ENCODE measurements around the gene ING5. TPM values are rescaled to one million over a fixed set of nuclear protein-coding genes. Genes with fewer than 3 reads are reported as not detected.

Gene ING5
- total RNA-seq, 4 donors from 2014 or later: 28.1 to 43.8 (median 30.3) TPM

DNA sequence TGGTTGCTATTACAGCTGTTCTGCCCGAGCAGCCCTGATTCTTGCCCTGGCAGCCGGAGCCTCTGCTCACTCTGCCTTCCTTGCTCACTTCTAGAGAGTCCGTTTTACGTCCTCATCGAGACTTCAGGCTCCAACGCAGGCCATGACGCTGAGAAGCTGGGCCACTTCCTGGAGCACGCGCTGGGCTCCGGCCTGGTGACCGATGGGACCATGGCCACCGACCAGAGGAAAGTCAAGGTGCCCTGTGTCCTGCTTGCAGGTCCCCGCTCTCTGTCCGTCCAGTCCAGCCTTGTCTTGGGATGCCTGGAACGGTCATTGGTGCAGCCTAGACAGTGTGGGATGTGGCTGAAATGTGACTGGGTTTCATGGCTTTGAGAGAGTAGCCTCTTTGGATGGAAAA lies 49.3 kb downstream of the ING5 start:
- H3K27me3 ChIP-seq: no peaks in the 10 kb centered on the region
- no peak overlapping the region for H3K4me3 ChIP-seq
- H3K9me3 ChIP-seq: no peaks in the 10 kb centered on the region
- intact Hi-C loops (cut with DNase I): no loop called here
- no peak overlapping the region for H3K27ac ChIP-seq (replicated peaks in 1 of 4)
- DNase-seq (ENCODE audit: extremely low spot score): no peak
- WGBS: 93% methylated on average over 13 of the region's 15 CpGs
- peaks cover 0 to 12% (median 3%) of the 10 kb centered on the region in 4 donors for H3K4me1 ChIP-seq
- TF ChIP-seq, protein P1, sequence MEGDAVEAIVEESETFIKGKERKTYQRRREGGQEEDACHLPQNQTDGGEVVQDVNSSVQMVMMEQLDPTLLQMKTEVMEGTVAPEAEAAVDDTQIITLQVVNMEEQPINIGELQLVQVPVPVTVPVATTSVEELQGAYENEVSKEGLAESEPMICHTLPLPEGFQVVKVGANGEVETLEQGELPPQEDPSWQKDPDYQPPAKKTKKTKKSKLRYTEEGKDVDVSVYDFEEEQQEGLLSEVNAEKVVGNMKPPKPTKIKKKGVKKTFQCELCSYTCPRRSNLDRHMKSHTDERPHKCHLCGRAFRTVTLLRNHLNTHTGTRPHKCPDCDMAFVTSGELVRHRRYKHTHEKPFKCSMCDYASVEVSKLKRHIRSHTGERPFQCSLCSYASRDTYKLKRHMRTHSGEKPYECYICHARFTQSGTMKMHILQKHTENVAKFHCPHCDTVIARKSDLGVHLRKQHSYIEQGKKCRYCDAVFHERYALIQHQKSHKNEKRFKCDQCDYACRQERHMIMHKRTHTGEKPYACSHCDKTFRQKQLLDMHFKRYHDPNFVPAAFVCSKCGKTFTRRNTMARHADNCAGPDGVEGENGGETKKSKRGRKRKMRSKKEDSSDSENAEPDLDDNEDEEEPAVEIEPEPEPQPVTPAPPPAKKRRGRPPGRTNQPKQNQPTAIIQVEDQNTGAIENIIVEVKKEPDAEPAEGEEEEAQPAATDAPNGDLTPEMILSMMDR (IDR thresholded peaks at IDR 0.05): no peak
- TF ChIP-seq POLR2A (IDR thresholded peaks at IDR 0.05; ENCODE audit: low read depth) (no peak), POLR2AphosphoS5 (IDR thresholded peaks at IDR 0.05) (no peak), EP300 (IDR thresholded peaks at IDR 0.05) (no peak)
- peaks cover 10 to 97% (median 53%) of the 10 kb centered on the region in 4 donors for H3K36me3 ChIP-seq

GRCh38 chr2:241751776-241752175 lies 49.9 kb downstream of the ING5 start:
- WGBS: 93% methylated on average over 11 of the region's 18 CpGs

GRCh38 chr2:241752253-241752652 lies 50.4 kb downstream of the ING5 start:
- no peaks in the 10 kb centered on the region for H3K27me3 ChIP-seq
- H3K36me3 ChIP-seq: peaks cover 13 to 97% (median 60%) of the 10 kb centered on the region in 4 donors
- H3K4me1 ChIP-seq: peaks cover 0 to 12% (median 3%) of the 10 kb centered on the region in 4 donors
- intact Hi-C loops (cut with DNase I): no loop called here
- H3K4me3 ChIP-seq: no peak overlapping the region
- WGBS: 92% methylated on average over 14 of the region's 14 CpGs
- no peaks in the 10 kb centered on the region for H3K9me3 ChIP-seq
- H3K27ac ChIP-seq (replicated peaks in 1 of 4): no peak overlapping the region
- DNase-seq (ENCODE audit: extremely low spot score): no peak
- TF ChIP-seq POLR2A (IDR thresholded peaks at IDR 0.05; ENCODE audit: low read depth) (no peak), POLR2AphosphoS5 (IDR thresholded peaks at IDR 0.05) (no peak), EP300 (IDR thresholded peaks at IDR 0.05) (no peak)

More at GRCh38 chr2:241751776-241752175, 49.9 kb downstream of the ING5 start:
- DNase-seq (ENCODE audit: extremely low spot score): no peak
- no peaks in the 10 kb centered on the region for H3K9me3 ChIP-seq
- no peak overlapping the region for H3K4me3 ChIP-seq
- H3K27ac ChIP-seq (replicated peaks in 1 of 4): no peak overlapping the region
- H3K36me3 ChIP-seq: peaks cover 13 to 97% (median 57%) of the 10 kb centered on the region in 4 donors
- no peaks in the 10 kb centered on the region for H3K27me3 ChIP-seq
- TF ChIP-seq EP300 (IDR thresholded peaks at IDR 0.05) (no peak), POLR2A (IDR thresholded peaks at IDR 0.05; ENCODE audit: low read depth) (no peak), POLR2AphosphoS5 (IDR thresholded peaks at IDR 0.05) (no peak)
- TF ChIP-seq, protein P1 (IDR thresholded peaks at IDR 0.05): no peak
- intact Hi-C loops (cut with DNase I): no loop called here
- peaks cover 0 to 12% (median 3%) of the 10 kb centered on the region in 4 donors for H3K4me1 ChIP-seq

GRCh38 chr2:241752689-241753276 lies 50.9 kb downstream of the ING5 start:
- Histone ChIP-seq H3K4me1 (peaks cover 0 to 12% (median 3%) of the 10 kb centered on the region in 4 donors), H3K27ac (replicated peaks in 1 of 4) (no peak overlapping the region), H3K36me3 (peaks cover 13 to 97% (median 63%) of the 10 kb centered on the region in 4 donors), H3K9me3 (no peaks in the 10 kb centered on the region), H3K4me3 (no peak overlapping the region), H3K27me3 (no peaks in the 10 kb centered on the region)
- no peak for DNase-seq (ENCODE audit: extremely low spot score)
- WGBS: 95% methylated on average over 20 of the region's 21 CpGs
- TF ChIP-seq EP300 (IDR thresholded peaks at IDR 0.05) (no peak), POLR2A (IDR thresholded peaks at IDR 0.05; ENCODE audit: low read depth) (no peak), POLR2AphosphoS5 (IDR thresholded peaks at IDR 0.05) (no peak)
- TF ChIP-seq, protein P1 (IDR thresholded peaks at IDR 0.05): no peak
- intact Hi-C loops (cut with DNase I): no loop called here

- no peaks in the 10 kb centered on the region for H3K9me3 ChIP-seq
- no peak for DNase-seq (ENCODE audit: extremely low spot score)
- intact Hi-C loops (cut with DNase I): no loop called here
- 96% methylated on average over 8 of the region's 17 CpGs for WGBS
- peaks cover 0 to 12% (median 3%) of the 10 kb centered on the region in 4 donors for H3K4me1 ChIP-seq
- no peaks in the 10 kb centered on the region for H3K27me3 ChIP-seq
- no peak overlapping the region for H3K27ac ChIP-seq (replicated peaks in 1 of 4)
- no peak overlapping the region for H3K4me3 ChIP-seq
- TF ChIP-seq EP300 (IDR thresholded peaks at IDR 0.05) (no peak), POLR2A (IDR thresholded peaks at IDR 0.05; ENCODE audit: low read depth) (no peak), POLR2AphosphoS5 (IDR thresholded peaks at IDR 0.05) (no peak)
- TF ChIP-seq, protein P1 (IDR thresholded peaks at IDR 0.05): no peak
- H3K36me3 ChIP-seq: peaks cover 13 to 96% (median 67%) of the 10 kb centered on the region in 4 donors
Observed at GRCh38 chr2:241753493-241753892, 51.7 kb downstream of the ING5 start.
